ENCODE measurements around the gene MELK. TPM values are rescaled to one million over a fixed set of nuclear protein-coding genes. Genes with fewer than 3 reads are reported as not detected.

MELK gene
- total and polyA plus RNA-seq, 2 of the 13 experiments (the other 11 are each of a cell fraction or from before 2014, with no cell fraction given) = 16.7 to 50.4 TPM

GRCh38 chr9:36623280-36623679 lies 50.6 kb downstream of the MELK start (continued):
- no peak for TF ChIP-seq ZNF275 (CRISPR knock-in tag; IDR thresholded peaks at IDR 0.05; ENCODE audit: borderline replicate concordance)
- TF ChIP-seq SMARCE1 (IDR thresholded peaks at IDR 0.05; ENCODE audit: borderline replicate concordance) = no peak
- no peak for TF ChIP-seq ZBTB49 (CRISPR knock-in tag; IDR thresholded peaks at IDR 0.05; ENCODE audit: borderline replicate concordance)
- no peak for TF ChIP-seq HMG20A (CRISPR knock-in tag; IDR thresholded peaks at IDR 0.05; ENCODE audit: borderline replicate concordance)
- TF ChIP-seq E2F1 (CRISPR knock-in tag; IDR thresholded peaks at IDR 0.05) = no peak
- no peak for TF ChIP-seq SALL2 (CRISPR knock-in tag; IDR thresholded peaks at IDR 0.05)
- TF ChIP-seq SAFB2 (CRISPR knock-in tag; IDR thresholded peaks at IDR 0.05; ENCODE audit: borderline replicate concordance, low read depth) = no peak
- TF ChIP-seq MIXL1 (CRISPR knock-in tag; IDR thresholded peaks at IDR 0.05) = no peak
- no peak for TF ChIP-seq TP53 (CRISPR knock-in tag; conservative IDR thresholded peaks at IDR 0.05)
- TF ChIP-seq ZNF335 (CRISPR knock-in tag; IDR thresholded peaks at IDR 0.05) = no peak
- no peak for TF ChIP-seq HMG20B (CRISPR knock-in tag; conservative IDR thresholded peaks at IDR 0.05)
- no peak for TF ChIP-seq FOXK2 (IDR thresholded peaks at IDR 0.05)
- TF ChIP-seq PRDM15 (CRISPR knock-in tag; IDR thresholded peaks at IDR 0.05) = no peak
- TF ChIP-seq ZNF558 (CRISPR knock-in tag; IDR thresholded peaks at IDR 0.05; ENCODE audit: borderline replicate concordance) = no peak
- TF ChIP-seq HOMEZ (CRISPR knock-in tag; IDR thresholded peaks at IDR 0.05; ENCODE audit: low read depth) = no peak
- no peak for TF ChIP-seq ZBTB25 (CRISPR knock-in tag; IDR thresholded peaks at IDR 0.05)
- TF ChIP-seq ZNF18 (CRISPR knock-in tag; IDR thresholded peaks at IDR 0.05; ENCODE audit: insufficient replicate concordance) = no peak
